HEK293 (cell line): ENCODE results near the gene BAHD1.

Experiments used
- CTCF ChIA-PET: fragments of 350-600 bp; formaldehyde crosslinking; extraction: SDS; loops from one replicate; lab custom pipeline; 2021; ENCODE audit warnings: antibody characterized with exemption; lab: Yijun Ruan, JAX
- POLR2A ChIA-PET: fragments of 300-600 bp; formaldehyde crosslinking; extraction: SDS; loops from one replicate; lab custom pipeline; 2020; ENCODE audit warnings: antibody characterized with exemption, inconsistent platforms; lab: Yijun Ruan, JAX
- H3K27ac ChIP-seq: fragments of 200-500 bp; sonication (Bioruptor generic); 2 replicates; pipeline ENCODE4 v1.5.1; 2014; ENCODE audit warnings: low read depth, low read length, control low read depth, inconsistent platforms; ENCODE audit errors: extremely low read depth
- H3K36me3 ChIP-seq, 2 experiments: fragments of 200-500 bp in 1 of 2; sonication (Bioruptor generic) in 1 of 2; 1 replicate in 1 of 2; 2 replicates in 1 of 2; pipeline ENCODE4 v1.5.1; 2014 to 2017; ENCODE audit warnings: inconsistent platforms in 2 of 2, low read length in 2 of 2; ENCODE audit not compliant: control insufficient read depth in 2 of 2, insufficient read depth in 1 of 2
- H3K4me1 ChIP-seq: fragments of 200-500 bp; sonication (Bioruptor generic); 2 replicates; pipeline ENCODE4 v1.5.1; 2014; ENCODE audit warnings: mild to moderate bottlenecking, low read length, inconsistent platforms; ENCODE audit not compliant: control insufficient read depth, insufficient read depth
- H3K4me3 ChIP-seq: 2 replicates; pipeline ENCODE4 v1.5.1; 2011; ENCODE audit warnings: low read depth, mild to moderate bottlenecking, control low read depth, low read length, moderate library complexity
- H3K9me3 ChIP-seq: fragments of 200-500 bp; sonication (Bioruptor generic); 2 replicates; pipeline ENCODE4 v1.5.1; 2014; ENCODE audit warnings: low read depth, low read length, inconsistent platforms; ENCODE audit not compliant: control insufficient read depth, insufficient read depth
- GFI1B ChIP-seq: fragments of 450-650 bp; formaldehyde crosslinking; IDR thresholded peaks from 2 replicates; pipeline ENCODE4 v1.5.1; 2016; ENCODE audit warnings: missing biosample characterization, missing genetic modification characterization
- MYNN ChIP-seq: fragments of 450-650 bp; formaldehyde crosslinking; IDR thresholded peaks from 2 replicates; pipeline ENCODE4 v1.5.1; 2016; ENCODE audit warnings: missing biosample characterization, missing genetic modification characterization, borderline replicate concordance
- OVOL3 ChIP-seq: fragments of 450-650 bp; formaldehyde crosslinking; IDR thresholded peaks from 2 replicates; pipeline ENCODE4 v1.5.1; 2016; ENCODE audit warnings: missing biosample characterization, missing genetic modification characterization
- PRDM10 ChIP-seq: fragments of 450-650 bp; formaldehyde crosslinking; IDR thresholded peaks from 2 replicates; pipeline ENCODE4 v1.5.1; 2016; ENCODE audit warnings: missing biosample characterization, missing genetic modification characterization
- SETDB1 ChIP-seq: IDR thresholded peaks from one replicate; pipeline ENCODE4 v1.6.1; 2017; ENCODE audit warnings: mild to moderate bottlenecking, low read length, moderate library complexity, mixed read lengths; ENCODE audit not compliant: insufficient read length
- ZFP41 ChIP-seq: fragments of 450-650 bp; formaldehyde crosslinking; IDR thresholded peaks from 2 replicates; pipeline ENCODE4 v1.5.1; 2016; ENCODE audit warnings: missing biosample characterization, missing genetic modification characterization, borderline replicate concordance
- ZIC2 ChIP-seq: fragments of 450-650 bp; formaldehyde crosslinking; IDR thresholded peaks from 2 replicates; pipeline ENCODE4 v1.5.1; 2016; ENCODE audit warnings: missing biosample characterization, missing genetic modification characterization
- ZNF174 ChIP-seq: fragments of 450-650 bp; formaldehyde crosslinking; IDR thresholded peaks from 2 replicates; pipeline ENCODE4 v1.5.0; 2017; ENCODE audit warnings: missing biosample characterization, mild to moderate bottlenecking, missing genetic modification characterization
- ZNF24 ChIP-seq: fragments of 450-650 bp; formaldehyde crosslinking; IDR thresholded peaks from 2 replicates; pipeline ENCODE4 v1.5.1; 2016; ENCODE audit warnings: missing biosample characterization, missing genetic modification characterization
- ZNF26 ChIP-seq: fragments of 450-650 bp; formaldehyde crosslinking; IDR thresholded peaks from 2 replicates; pipeline ENCODE4 v1.5.1; 2016; ENCODE audit warnings: missing biosample characterization, missing genetic modification characterization
- ZNF274 ChIP-seq, 2 experiments: fragments of 200-500 bp in 1 of 2; fragments of 450-650 bp in 1 of 2; sonication (Bioruptor generic) in 1 of 2; formaldehyde crosslinking in 1 of 2; IDR thresholded peaks; 2 replicates each; pipeline versions ENCODE4 v1.5.1 to v1.6.1; 2014 to 2016; ENCODE audit warnings: borderline replicate concordance in 1 of 2, inconsistent platforms in 1 of 2, low read length in 1 of 2, missing biosample characterization in 1 of 2, missing genetic modification characterization in 1 of 2
- ZNF366 ChIP-seq: fragments of 450-650 bp; formaldehyde crosslinking; conservative IDR thresholded peaks from 2 replicates; pipeline ENCODE4 v1.5.1; 2016; ENCODE audit warnings: missing biosample characterization, missing genetic modification characterization
- ZNF391 ChIP-seq: fragments of 450-650 bp; formaldehyde crosslinking; IDR thresholded peaks from 2 replicates; pipeline ENCODE4 v1.5.1; 2016; ENCODE audit warnings: low read depth, missing biosample characterization, missing genetic modification characterization, borderline replicate concordance
- ZNF473 ChIP-seq: fragments of 450-650 bp; formaldehyde crosslinking; IDR thresholded peaks from 2 replicates; pipeline ENCODE4 v1.5.1; 2017; ENCODE audit warnings: missing biosample characterization, missing genetic modification characterization
- ZNF501 ChIP-seq: fragments of 450-650 bp; formaldehyde crosslinking; IDR thresholded peaks from 2 replicates; pipeline ENCODE4 v1.5.1; 2016; ENCODE audit warnings: missing biosample characterization, missing genetic modification characterization
- ZNF521 ChIP-seq: fragments of 450-650 bp; formaldehyde crosslinking; IDR thresholded peaks from 2 replicates; pipeline ENCODE4 v1.5.1; 2017; ENCODE audit warnings: missing biosample characterization, mild to moderate bottlenecking, missing genetic modification characterization
- ZNF548 ChIP-seq: fragments of 450-650 bp; formaldehyde crosslinking; IDR thresholded peaks from 2 replicates; pipeline ENCODE4 v1.5.1; 2016; ENCODE audit warnings: missing biosample characterization, missing genetic modification characterization
- ZNF629 ChIP-seq: fragments of 450-650 bp; formaldehyde crosslinking; IDR thresholded peaks from 2 replicates; pipeline ENCODE4 v1.5.1; 2017; ENCODE audit warnings: missing biosample characterization, missing genetic modification characterization
- ZNF664 ChIP-seq: fragments of 450-650 bp; formaldehyde crosslinking; IDR thresholded peaks from 2 replicates; pipeline ENCODE4 v1.5.1; 2016; ENCODE audit warnings: missing biosample characterization, missing genetic modification characterization
- ZNF785 ChIP-seq: fragments of 450-650 bp; formaldehyde crosslinking; IDR thresholded peaks from 2 replicates; pipeline ENCODE4 v1.5.1; 2016; ENCODE audit warnings: missing biosample characterization, missing genetic modification characterization
- ZNF792 ChIP-seq: fragments of 450-650 bp; formaldehyde crosslinking; IDR thresholded peaks from 2 replicates; pipeline ENCODE4 v1.5.1; 2016; ENCODE audit warnings: missing biosample characterization, missing genetic modification characterization

BAHD1 gene

GRCh38 chr15:40486066-40486770 lies 45.5 kb downstream of the BAHD1 start:
- POLR2A ChIA-PET = no interaction called here
- Histone ChIP-seq H3K36me3 (no peaks in the 10 kb centered on the region), H3K27ac (no peak overlapping the region), H3K4me3 (no peak overlapping the region), H3K9me3 (no peaks in the 10 kb centered on the region), H3K4me1 (no peaks in the 10 kb centered on the region)
- TF ChIP-seq SETDB1 = no peak
- TF ChIP-seq ZNF391 (tag by site-specific recombination) = no peak
- TF ChIP-seq PRDM10 (tag by site-specific recombination) = no peak
- TF ChIP-seq ZNF274 (IDR thresholded peaks at IDR 0.05; ENCODE audit: low read length) = no peak
- TF ChIP-seq ZNF274 (tag by site-specific recombination; IDR thresholded peaks at IDR 0.05; ENCODE audit: borderline replicate concordance) = no peak
- no peak for TF ChIP-seq ZNF548 (tag by site-specific recombination)
- no peak for TF ChIP-seq ZNF174
- no peak for TF ChIP-seq ZNF792 (tag by site-specific recombination)
- TF ChIP-seq ZIC2 (tag by site-specific recombination) = no peak
- TF ChIP-seq ZNF366 (tag by site-specific recombination) = no peak
- TF ChIP-seq ZNF24 = no peak
- no peak for TF ChIP-seq ZNF785 (tag by site-specific recombination)
- CTCF ChIA-PET = no interaction called here

GRCh38 chr15:40487816-40488682 lies 47.3 kb downstream of the BAHD1 start:
- CTCF ChIA-PET = no interaction called here
- Histone ChIP-seq H3K36me3 (no peaks in the 10 kb centered on the region), H3K4me1 (no peaks in the 10 kb centered on the region), H3K9me3 (no peaks in the 10 kb centered on the region), H3K4me3 (no peak overlapping the region), H3K27ac (no peak overlapping the region)
- POLR2A ChIA-PET = no interaction called here
- TF ChIP-seq MYNN (tag by site-specific recombination) (no peak), ZNF26 (no peak), ZNF629 (tag by site-specific recombination) (no peak), GFI1B (no peak), ZFP41 (no peak), OVOL3 (no peak), ZNF501 (tag by site-specific recombination) (no peak), ZNF473 (no peak), ZNF548 (tag by site-specific recombination) (no peak), ZNF521 (no peak), ZNF664 (tag by site-specific recombination) (no peak)
